ENCODE results near the gene OR51Q1. TPM values are rescaled to one million over a fixed set of nuclear protein-coding genes. Genes with fewer than 3 reads are reported as not detected.

Gene OR51Q1
- total RNA-seq, result not detected in 2 replicates

GRCh38 chr11:5421811-5422210 lies at the start of gene OR51Q1:
Gene OR51Q1, plus strand, starts transcription at chr11:5422111. Its CDS starts 90 bp downstream, at chr11:5422201.

GRCh38 chr11:5383576-5383975 lies 38.3 kb upstream of the OR51Q1 start, which contains the start of gene OR51M1:
Gene OR51M1, plus strand, starts transcription at chr11:5383812. Its CDS starts 5,587 bp downstream, at chr11:5389399.

GRCh38 chr11:5441414-5441813 lies 19.5 kb downstream of the OR51Q1 start, which contains the start of gene OR51I1:
Gene OR51I1, minus strand, starts transcription at chr11:5441514. Its CDS starts 0 bp downstream, at chr11:5441514.

GRCh38 chr11:5449023-5449422 lies 27.1 kb downstream of the OR51Q1 start, which contains the start of gene OR51I2:
Gene OR51I2, plus strand, starts transcription at chr11:5449323. Its CDS starts 4,166 bp downstream, at chr11:5453489.

Other genes starting within 250 kb of the OR51Q1 start
- not detected in 2 replicates for gene OR51V1, start 221.4 kb upstream of the OR51Q1 start, total RNA-seq
- not detected in 2 replicates for gene HBB, start 195.0 kb upstream of the OR51Q1 start, total RNA-seq
- gene HBD, start 187.6 kb upstream of the OR51Q1 start, total RNA-seq, result not detected in 2 replicates
- 0.25 TPM in 1 of 2 replicates, not detected in the other for gene HBG1, start 172.3 kb upstream of the OR51Q1 start, total RNA-seq
- gene HBG2, start 167.3 kb upstream of the OR51Q1 start, total RNA-seq, result 0.19 TPM in 1 of 2 replicates, not detected in the other
- gene HBE1, start 152.2 kb upstream of the OR51Q1 start, total RNA-seq, result not detected in 2 replicates
- not detected in 2 replicates for gene OR51B4, start 120.2 kb upstream of the OR51Q1 start, total RNA-seq
- 0.12 TPM in 1 of 2 replicates, not detected in the other for gene OR51B2, start 97.8 kb upstream of the OR51Q1 start, total RNA-seq
- 0.19 and 0.40 TPM in 2 replicates for gene OR51B5, start 78.6 kb upstream of the OR51Q1 start, total RNA-seq
- not detected in 2 replicates for gene OR51B6, start 70.6 kb upstream of the OR51Q1 start, total RNA-seq
- gene OR51M1, start 38.3 kb upstream of the OR51Q1 start, total RNA-seq, result not detected in 2 replicates
- 0.06 TPM in 1 of 2 replicates, not detected in the other for gene OR51I1, start 19.4 kb downstream of the OR51Q1 start, total RNA-seq
- gene OR51I2, start 27.2 kb downstream of the OR51Q1 start, total RNA-seq, result not detected in 2 replicates
- gene OR52D1, start 66.6 kb downstream of the OR51Q1 start, total RNA-seq, result not detected in 2 replicates
- 0.06 and 0.13 TPM in 2 replicates for gene UBQLN3, start 87.8 kb downstream of the OR51Q1 start, total RNA-seq
- gene UBQLNL, start 94.6 kb downstream of the OR51Q1 start, total RNA-seq, result 0.12 and 0.13 TPM in 2 replicates
- gene OR52H1, start 126.4 kb downstream of the OR51Q1 start, total RNA-seq, result 0.66 and 0.87 TPM in 2 replicates
- not detected in 2 replicates for gene OR52B6, start 158.8 kb downstream of the OR51Q1 start, total RNA-seq
- gene TRIM6, start 174.5 kb downstream of the OR51Q1 start, total RNA-seq, result 2.9 and 3.9 TPM in 2 replicates
- 16.4 and 21.3 TPM in 2 replicates for gene TRIM34, start 202.9 kb downstream of the OR51Q1 start, total RNA-seq

Measured in aortic smooth muscle cell (primary cell).